IMR-90 (cell line): ENCODE results near the gene ZMIZ1. TPM values are rescaled to one million over a fixed set of nuclear protein-coding genes. Genes with fewer than 3 reads are reported as not detected.
A peak's percentile ranks its signal among the peaks of the same experiment; 100 is the strongest.

ENCODE experiments used
- ATAC-seq: fragments of 200-7000 bp; cut with Tn5 transposase; 2 replicates; pipeline ENCODE4 v1.9.1; 2020; ENCODE audit warnings: low read depth, mild to moderate bottlenecking, moderate library complexity
- BruUV-seq: library from RNA; stranded (reverse); fragments of 400-500 nt; replicated peaks from 2 replicates; lab custom pipeline; 2021; lab: Mats Ljungman, UMichigan
- CTCF ChIA-PET: fragments of 300-600 bp; formaldehyde crosslinking; extraction: SDS; loops from one replicate; lab custom pipeline; 2021; ENCODE audit warnings: antibody characterized with exemption; lab: Yijun Ruan, JAX
- POLR2A ChIA-PET: fragments of 300-600 bp; sonication (Branson Sonifier 250); formaldehyde crosslinking; loops from one replicate; lab custom pipeline; 2022; ENCODE audit warnings: antibody characterized with exemption; ENCODE audit not compliant: unreplicated experiment; lab: Charles Lee
- DNase-seq: peaks from one replicate; pipeline ENCODE4 v3.0.0; 2013
- H2AFZ ChIP-seq: replicated peaks from 2 replicates; pipeline ENCODE3; 2013; ENCODE audit warnings: low read length, mild to moderate bottlenecking; ENCODE audit not compliant: poor library complexity
- H2AK5ac ChIP-seq: 2 replicates; pipeline ENCODE4 v1.6.1; 2013; ENCODE audit warnings: low read depth, low read length, inconsistent platforms
- H2AK9ac ChIP-seq: replicated peaks from 2 replicates; pipeline ENCODE3; 2013; ENCODE audit warnings: mild to moderate bottlenecking, low read depth, low read length, moderate library complexity; ENCODE audit not compliant: poor library complexity
- H2BK120ac ChIP-seq: 2 replicates; pipeline ENCODE4 v1.6.1; 2013; ENCODE audit warnings: low read depth, low read length, inconsistent platforms
- H2BK15ac ChIP-seq: 3 replicates; pipeline ENCODE4 v1.6.1; 2013; ENCODE audit warnings: low read depth, low read length, inconsistent platforms
- H2BK20ac ChIP-seq: 2 replicates; pipeline ENCODE4 v1.6.1; 2013; ENCODE audit warnings: low read depth, mild to moderate bottlenecking, inconsistent platforms, low read length, moderate library complexity
- H2BK5ac ChIP-seq: 2 replicates; pipeline ENCODE4 v1.6.1; 2013; ENCODE audit warnings: mild to moderate bottlenecking, low read depth, low read length, inconsistent platforms; ENCODE audit not compliant: poor library complexity, severe bottlenecking
- H3K14ac ChIP-seq: replicated peaks from 2 replicates; pipeline ENCODE4 v1.6.1; 2013; ENCODE audit warnings: low read depth, low read length, inconsistent platforms
- H3K18ac ChIP-seq: 2 replicates; pipeline ENCODE4 v1.6.1; 2013; ENCODE audit warnings: low read depth, low read length, control low read depth
- H3K23ac ChIP-seq: 2 replicates; pipeline ENCODE4 v1.6.1; 2013; ENCODE audit warnings: low read depth, low read length, inconsistent platforms
- H3K27ac ChIP-seq: 2 replicates; pipeline ENCODE4 v1.5.1; 2013; ENCODE audit warnings: mild to moderate bottlenecking, control low read depth, low read length; ENCODE audit not compliant: insufficient read depth
- H3K27me3 ChIP-seq: 2 replicates; pipeline ENCODE4 v1.6.1; 2013; ENCODE audit warnings: low read length; ENCODE audit not compliant: control insufficient read depth, insufficient read depth
- H3K36me3 ChIP-seq: 2 replicates; pipeline ENCODE4 v1.6.1; 2013; ENCODE audit warnings: low read length, mixed read lengths; ENCODE audit not compliant: control insufficient read depth, insufficient read depth
- H3K4ac ChIP-seq: 2 replicates; pipeline ENCODE4 v1.6.1; 2013; ENCODE audit warnings: low read depth, low read length, inconsistent platforms
- H3K4me1 ChIP-seq: 2 replicates; pipeline ENCODE4 v1.6.1; 2013; ENCODE audit warnings: low read length, mixed read lengths; ENCODE audit not compliant: control insufficient read depth, insufficient read depth
- H3K4me2 ChIP-seq: 2 replicates; pipeline ENCODE4 v1.6.1; 2013; ENCODE audit warnings: low read depth, mild to moderate bottlenecking, control low read depth, low read length, moderate library complexity
- H3K4me3 ChIP-seq: 2 replicates; pipeline ENCODE4 v1.5.1; 2013; ENCODE audit warnings: low read depth, mild to moderate bottlenecking, control low read depth, low read length, moderate library complexity; ENCODE audit not compliant: insufficient read depth
- H3K56ac ChIP-seq: 2 replicates; pipeline ENCODE4 v1.6.1; 2013; ENCODE audit warnings: low read length, inconsistent platforms; ENCODE audit not compliant: insufficient read depth; ENCODE audit errors: extremely low read depth
- H3K79me1 ChIP-seq, 2 experiments: 2 replicates each; pipeline ENCODE4 v1.6.1; 2013; ENCODE audit warnings: low read length in 2 of 2, inconsistent platforms in 1 of 2, low read depth in 1 of 2
- H3K9ac ChIP-seq: 2 replicates; pipeline ENCODE4 v1.6.1; 2013; ENCODE audit warnings: low read depth, low read length, control low read depth
- H3K9me1 ChIP-seq: 2 replicates; pipeline ENCODE4 v1.6.1; 2013; ENCODE audit warnings: low read length, inconsistent platforms; ENCODE audit not compliant: insufficient read depth
- H3K9me3 ChIP-seq: 2 replicates; pipeline ENCODE4 v1.6.1; 2013; ENCODE audit warnings: low read length; ENCODE audit not compliant: control insufficient read depth, insufficient read depth
- H4K20me1 ChIP-seq: 2 replicates; pipeline ENCODE4 v1.6.1; 2013; ENCODE audit warnings: low read length, inconsistent platforms; ENCODE audit not compliant: insufficient read depth
- H4K5ac ChIP-seq: 2 replicates; pipeline ENCODE4 v1.6.1; 2013; ENCODE audit warnings: mild to moderate bottlenecking, low read depth, low read length, control low read depth
- H4K8ac ChIP-seq, 2 experiments: 2 replicates each; pipeline ENCODE4 v1.6.1; 2013; ENCODE audit warnings: low read depth in 2 of 2, low read length in 2 of 2, control low read depth in 1 of 2, inconsistent platforms in 1 of 2
- H4K91ac ChIP-seq: 2 replicates; pipeline ENCODE4 v1.6.1; 2013; ENCODE audit warnings: low read depth, low read length, inconsistent platforms; ENCODE audit not compliant: insufficient read depth
- BHLHE40 ChIP-seq: fragments of 150-350 bp; IDR thresholded peaks from 2 replicates; pipeline ENCODE4 v1.6.1; 2016; ENCODE audit warnings: mild to moderate bottlenecking, low read depth, low read length
- CEBPB ChIP-seq: IDR thresholded peaks from 2 replicates; pipeline ENCODE4 v1.6.1; 2012; ENCODE audit warnings: low read depth, low read length, improper control_type of control experiment
- CHD1 ChIP-seq: IDR thresholded peaks from 2 replicates; pipeline ENCODE4 v1.6.1; 2012; ENCODE audit warnings: low read depth, low read length, improper control_type of control experiment
- FOS ChIP-seq: fragments of 150-350 bp; IDR thresholded peaks from 2 replicates; pipeline ENCODE4 v1.6.1; 2016; ENCODE audit warnings: low read depth, low read length
- MXI1 ChIP-seq: IDR thresholded peaks from 2 replicates; pipeline ENCODE4 v1.6.1; 2012; ENCODE audit warnings: low read depth, mild to moderate bottlenecking, low read length, moderate library complexity, borderline replicate concordance
- NFE2L2 ChIP-seq: fragments of 150-350 bp; IDR thresholded peaks from 2 replicates; pipeline ENCODE4 v1.6.1; 2016; ENCODE audit warnings: low read depth, mild to moderate bottlenecking, low read length
- RAD21 ChIP-seq: IDR thresholded peaks from 2 replicates; pipeline ENCODE4 v1.6.1; 2012; ENCODE audit warnings: low read length, improper control_type of control experiment
- RCOR1 ChIP-seq: IDR thresholded peaks from 2 replicates; pipeline ENCODE4 v1.6.1; 2012; ENCODE audit warnings: mild to moderate bottlenecking, low read length, improper control_type of control experiment; ENCODE audit not compliant: insufficient replicate concordance
- RFX5 ChIP-seq: IDR thresholded peaks from 2 replicates; pipeline ENCODE4 v1.8.0; 2012; ENCODE audit warnings: low read depth, mild to moderate bottlenecking, low read length, moderate library complexity
- SMC3 ChIP-seq: fragments of 150-350 bp; IDR thresholded peaks from 2 replicates; pipeline ENCODE4 v1.6.1; 2016; ENCODE audit warnings: low read depth, mild to moderate bottlenecking, antibody characterized with exemption, low read length, moderate library complexity
- USF2 ChIP-seq: fragments of 150-350 bp; IDR thresholded peaks from 2 replicates; pipeline ENCODE4 v1.6.1; 2017; ENCODE audit warnings: mild to moderate bottlenecking, antibody characterized with exemption, low read length, low read depth
- WGBS, 2 experiments: methylation state at CpG; one replicate each; pipeline versions ENCODE4 v1.1.5 to v1.1.7; 2013; ENCODE audit warnings: missing lambda C conversion rate in 2 of 2; ENCODE audit not compliant: insufficient read length in 1 of 2; ENCODE audit errors: extremely low coverage in 2 of 2; 5-methylcytosine and 5-hydroxymethylcytosine counted together
- dilution Hi-C: fragments of 300-500 bp; cut with HindIII; formaldehyde crosslinking; loops from one replicate; pipeline ENCODE4 v1.14.3; 2018; ENCODE audit warnings: low sequenced_read_pairs; ENCODE audit not compliant: unreplicated experiment
- in situ Hi-C: fragments of 300-500 bp; cut with MboI; formaldehyde crosslinking; loops from 3 replicates; pipeline ENCODE4 v1.14.3; 2019; ENCODE audit warnings: low sequenced_read_pairs, inconsistent platforms, mixed read lengths
- intact Hi-C: fragments of 100-400 bp; cut with micrococcal nuclease; formaldehyde crosslinking; loops from 2 replicates; pipeline ENCODE4 v1.10.0; 2022
- polyA plus RNA-seq, 3 experiments: library from polyadenylated mRNA; depleted of rRNA; stranded (reverse); fragments of >200 nt; gene quantifications; 2 replicates each; pipeline ENCODE4 v1.2.3, GENCODE V29; 2012; ENCODE audit warnings: low replicate concordance in 1 of 3
- total RNA-seq: library from RNA; depleted of rRNA; stranded (reverse); fragments of >200 nt; gene quantifications from 2 replicates; pipeline ENCODE4 v1.2.3, GENCODE V29; 2012

ZMIZ1 gene
- total and polyA plus RNA-seq, 2 of the 4 experiments (the other 2 are of a cell fraction) = 6.6 to 48.7 TPM

- TF ChIP-seq FOS = no peak
- no peak for TF ChIP-seq RCOR1
- no peak for TF ChIP-seq RAD21
- TF ChIP-seq MXI1 = no peak
- no peak for TF ChIP-seq CEBPB
- TF ChIP-seq BHLHE40 = no peak
- no peak for TF ChIP-seq CHD1
- no peak for TF ChIP-seq SMC3
- TF ChIP-seq NFE2L2 = no peak
- TF ChIP-seq RFX5 = no peak
- TF ChIP-seq USF2 = no peak
- H3K9me1 ChIP-seq = peaks cover 4% of the 10 kb centered on the region
- H4K91ac ChIP-seq = no peak overlapping the region
- no peak overlapping the region for H2BK20ac ChIP-seq
- peaks cover 87% of the 10 kb centered on the region for H3K36me3 ChIP-seq
- peaks cover 6% of the 10 kb centered on the region for H3K4me1 ChIP-seq
- no peak overlapping the region for H3K27ac ChIP-seq
- intact Hi-C loops = no loop called here
- no peak overlapping the region for H3K56ac ChIP-seq
- no peak overlapping the region for H3K18ac ChIP-seq
- CTCF ChIA-PET = interaction anchor here (0.7 kb wide), 1 partner anchor 42 kb away, joined by 3 read pairs; no protein-coding TSS in a partner anchor
- no peak overlapping the region for H3K4me3 ChIP-seq
- BruUV-seq = no TSS peak
- H3K23ac ChIP-seq = no peak overlapping the region
- peaks cover 48% of the 10 kb centered on the region for H4K20me1 ChIP-seq
- no peak overlapping the region for H2AFZ ChIP-seq
- no peak overlapping the region for H3K4ac ChIP-seq
- no peak overlapping the region for H3K14ac ChIP-seq
- dilution Hi-C loops = no loop called here
- H2BK15ac ChIP-seq = no peak overlapping the region
- no peak for ATAC-seq
- no peak overlapping the region for H2BK120ac ChIP-seq
- H3K79me1 ChIP-seq = peaks cover 20 to 69% of the 10 kb centered on the region in 2 experiments
- peak overlapping the region; percentile 52 for H2AK9ac ChIP-seq
- H4K8ac ChIP-seq = no peak overlapping the region
- no peak overlapping the region for H2BK5ac ChIP-seq
- no peak overlapping the region for H3K4me2 ChIP-seq
- DNase-seq = no peak
- H3K9ac ChIP-seq = no peak overlapping the region
- WGBS, 2 experiments = 92% methylated on average over 9 of the region's 14 CpGs; no CpG with 5 or more reads in 1 of the 2 experiments
- no peak overlapping the region for H4K5ac ChIP-seq
- H2AK5ac ChIP-seq = no peak overlapping the region
- POLR2A ChIA-PET = no interaction called here
- in situ Hi-C loops = no loop called here
- no peaks in the 10 kb centered on the region for H3K27me3 ChIP-seq
- no peaks in the 10 kb centered on the region for H3K9me3 ChIP-seq
These were observed 223.4 kb downstream of the ZMIZ1 start for GRCh38 chr10:79292026-79292766.
